Activated gamma-delta T cell treated with Interleukin-2 at 50 U/mL for 16 hours (primary cell): ENCODE results near the gene LHB.
"Not testable (repeated sequence)": the region's sequence is repeated elsewhere in the genome, so short reads cannot be mapped to it uniquely, and the experiment has no call there.

Experiments used
- DNase-seq: peaks from one replicate; pipeline ENCODE4 v3.0.0-alpha.2; 2020

Gene LHB

GRCh38 chr19:49036815-49037214 is 19.9 kb upstream of the LHB start, which contains the start of gene CGB1:
Gene CGB1 (minus strand): TSS chr19:49036895. CDS start chr19:49036711, 184 bp downstream.
- peak; percentile 30 for DNase-seq

GRCh38 chr19:49031642-49032301 is 14.9 kb upstream of the LHB start, which contains the start of gene CGB2:
Gene CGB2 (plus strand): TSS chr19:49031890. CDS start chr19:49032096, 206 bp downstream.
- peak; percentile 52 for DNase-seq

- DNase-seq: not testable (repeated sequence)
These were observed 13.4 kb upstream of the LHB start for GRCh38 chr19:49030323-49030722.

DNA sequence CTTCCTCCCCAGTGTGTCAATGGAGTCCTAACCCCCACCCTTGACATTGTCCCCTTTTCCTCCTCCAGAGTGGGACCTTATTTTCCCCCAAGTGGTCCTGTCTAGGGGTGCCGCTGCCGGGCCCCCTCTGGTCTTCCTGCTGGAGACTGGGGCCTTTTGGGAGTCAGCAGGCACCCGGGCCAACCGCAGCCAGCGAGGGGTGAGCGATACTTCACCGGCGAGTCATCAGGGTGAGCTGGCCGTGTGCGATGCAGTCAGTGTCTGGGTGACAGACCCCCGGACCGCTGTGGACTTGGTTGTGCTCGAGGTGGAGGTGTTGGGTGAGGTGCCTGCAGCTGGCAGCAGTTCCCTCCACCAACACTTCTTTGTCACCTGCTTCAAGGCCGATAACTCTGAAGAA is 12.9 kb upstream of the LHB start:
- DNase-seq: not testable (repeated sequence)

GRCh38 chr19:49028686-49029085 is 11.8 kb upstream of the LHB start:
- DNase-seq: not testable (repeated sequence)

DNA sequence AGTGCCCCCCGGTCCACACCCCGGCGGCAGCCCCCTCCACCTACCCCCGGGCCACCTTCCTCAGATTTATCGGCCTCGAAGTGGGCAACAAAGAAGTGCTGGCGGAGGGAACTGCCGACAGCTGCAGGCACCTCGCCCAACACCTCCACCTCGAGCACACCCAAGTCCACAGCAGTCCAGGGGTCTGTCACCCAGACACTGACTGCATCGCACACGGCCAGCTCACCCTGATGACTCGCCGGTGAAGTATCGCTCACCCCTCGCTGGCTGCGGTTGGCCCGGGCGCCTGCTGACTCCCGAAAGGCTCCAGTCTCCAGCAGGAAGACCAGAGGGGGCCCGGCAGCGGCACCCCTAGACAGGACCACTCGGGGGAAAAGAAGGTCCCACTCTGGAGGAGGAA is 8.7 kb upstream of the LHB start:
- DNase-seq: not testable (repeated sequence)

DNA sequence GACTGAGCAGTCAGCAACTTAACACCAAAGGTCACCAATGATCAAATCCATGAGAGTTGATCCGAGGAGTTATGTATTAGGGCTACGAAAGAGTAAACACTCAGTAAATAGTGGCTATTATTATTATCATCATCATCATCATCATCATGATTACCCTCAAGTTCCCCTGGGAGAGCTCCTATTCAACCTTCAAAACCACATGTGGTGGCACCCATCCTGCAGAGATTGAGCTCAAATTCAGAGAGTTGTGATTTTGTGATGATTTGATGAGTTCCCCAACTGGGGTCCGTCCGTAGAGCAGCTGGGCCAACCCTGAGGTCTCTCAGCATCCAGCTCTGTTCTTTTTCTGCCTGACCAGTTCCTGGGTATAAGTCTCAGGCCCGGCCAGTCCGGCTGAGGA is 8.2 kb upstream of the LHB start:
- not testable (repeated sequence) for DNase-seq

GRCh38 chr19:49024233-49024632 is 7.3 kb upstream of the LHB start, which contains the start of gene CGB3:
Gene CGB3 (minus strand): TSS chr19:49024333. CDS start chr19:49023971, 362 bp downstream.
- DNase-seq: not testable (repeated sequence)

- DNase-seq: no peak
These were observed 5.2 kb upstream of the LHB start for GRCh38 chr19:49022116-49022515.

- DNase-seq: no peak
These were observed 4.3 kb upstream of the LHB start for GRCh38 chr19:49020931-49021895.

GRCh38 chr19:49020342-49020741 is 3.5 kb upstream of the LHB start:
- no peak for DNase-seq

DNA sequence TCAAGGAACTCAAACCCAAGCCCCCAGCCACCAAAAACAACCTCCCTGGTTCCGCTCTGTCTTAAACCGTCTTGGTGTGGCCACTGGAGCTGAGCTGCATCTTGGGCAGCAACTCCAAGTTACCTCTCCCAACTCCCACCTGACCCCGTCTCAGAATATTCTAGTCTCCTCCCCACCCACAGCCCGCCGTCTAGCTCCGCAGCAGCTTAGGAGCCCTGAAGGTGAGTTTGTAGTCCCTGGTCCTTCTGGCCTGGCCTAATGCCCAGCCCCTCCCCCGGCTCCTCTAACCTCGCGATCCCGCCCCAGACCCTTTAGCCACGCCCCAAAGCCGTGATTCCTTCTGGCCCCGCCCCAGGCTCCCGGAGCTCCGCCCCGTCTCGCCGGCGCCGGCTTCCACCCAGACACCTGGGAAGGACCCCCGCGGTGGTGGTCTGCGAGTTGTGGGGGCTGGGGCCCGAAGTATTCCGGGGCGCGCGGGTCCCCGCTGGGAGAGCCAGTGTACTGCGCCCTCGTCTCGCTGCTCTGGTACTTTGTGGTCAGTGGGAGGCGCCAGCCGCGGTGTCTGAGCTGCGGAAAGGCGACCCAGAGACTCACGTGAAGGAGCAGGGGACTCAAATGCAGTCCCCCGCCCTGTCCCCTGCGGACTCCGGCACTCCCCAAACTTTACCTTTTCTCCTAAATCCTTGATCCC is 2.5 kb upstream of the LHB start:
- DNase-seq: peak; percentile 60

DNA sequence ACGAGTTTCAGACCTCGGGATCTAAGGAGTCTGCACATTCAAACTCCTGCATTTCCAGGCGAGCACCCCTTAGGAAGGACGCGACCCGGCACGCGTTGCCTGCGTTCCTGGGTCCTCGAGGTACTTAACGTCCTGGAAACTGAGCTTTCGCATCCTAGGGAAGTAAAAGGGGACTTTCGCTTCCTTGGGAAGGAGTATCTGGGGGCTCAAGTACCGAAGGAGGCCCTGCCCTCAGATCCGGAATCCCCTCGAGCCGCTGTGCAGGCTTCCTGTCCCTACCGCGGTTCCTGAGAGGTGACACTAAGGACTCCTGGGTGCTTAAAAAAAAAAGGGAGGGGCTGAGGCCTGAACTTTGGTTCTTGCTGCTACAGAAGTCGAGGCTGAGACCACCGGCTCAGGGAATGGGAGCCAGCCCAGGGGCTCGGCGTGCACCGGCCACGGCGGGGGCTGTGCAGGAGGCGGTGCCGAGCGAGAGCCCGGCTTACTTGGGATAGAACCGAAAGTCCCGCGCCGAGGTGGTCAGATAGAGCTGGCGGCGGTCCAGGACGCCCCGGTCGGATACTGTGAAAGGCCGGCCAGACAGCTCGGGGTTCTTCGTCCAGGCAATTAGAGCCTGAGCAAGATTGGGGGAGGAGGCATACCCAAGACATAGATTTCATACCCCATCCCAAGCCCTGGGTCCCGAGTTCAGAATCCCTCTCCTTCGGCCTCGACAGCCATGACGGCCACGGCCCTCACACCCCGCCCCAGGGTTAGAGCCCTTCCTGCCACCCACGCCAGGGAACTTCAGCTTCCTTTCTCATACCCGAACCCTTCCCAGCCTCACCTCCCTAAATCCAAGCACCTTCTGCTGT is 1.7 kb upstream of the LHB start:
- DNase-seq: not testable (repeated sequence)

DNA sequence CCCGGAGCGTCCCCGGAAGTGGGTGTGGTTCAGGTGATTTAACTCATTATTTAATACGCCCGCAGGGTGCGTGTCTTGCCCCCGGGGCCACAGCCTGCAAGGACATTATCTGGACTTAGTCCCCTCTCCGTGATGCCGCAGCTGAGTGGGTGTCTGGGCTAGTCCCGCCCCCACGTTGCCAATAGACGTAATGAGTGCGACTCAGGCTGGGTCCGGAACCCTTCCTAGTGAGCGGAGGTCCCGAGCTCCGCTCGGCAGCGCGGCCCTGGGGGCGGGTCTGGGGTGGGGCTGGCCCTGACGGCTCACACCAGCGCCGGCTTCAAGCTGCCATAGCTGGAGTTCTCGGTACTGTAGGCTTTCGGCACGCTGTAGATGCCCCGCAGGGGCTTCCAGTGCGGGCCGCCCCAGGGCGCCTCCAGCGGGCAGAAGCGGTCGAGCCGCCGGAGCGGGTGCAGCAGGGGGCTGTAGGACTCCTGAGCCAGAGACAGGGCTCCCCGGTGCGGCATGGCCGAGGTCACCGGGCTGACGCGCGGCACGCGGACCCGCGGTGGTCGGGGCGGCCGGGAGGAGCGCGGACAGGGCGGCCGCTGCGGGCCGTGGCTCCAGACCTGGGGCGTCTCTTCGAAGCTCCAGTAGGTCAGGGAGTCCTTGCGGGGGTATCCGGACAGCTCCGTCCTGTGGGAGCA is 918 bp upstream of the LHB start:
- DNase-seq: peak; percentile 64

- no peak for DNase-seq
These were observed 638 bp downstream of the LHB start for GRCh38 chr19:49016067-49016839.

- no peak for DNase-seq
These were observed 2.0 kb downstream of the LHB start for GRCh38 chr19:49014870-49015255.

DNA sequence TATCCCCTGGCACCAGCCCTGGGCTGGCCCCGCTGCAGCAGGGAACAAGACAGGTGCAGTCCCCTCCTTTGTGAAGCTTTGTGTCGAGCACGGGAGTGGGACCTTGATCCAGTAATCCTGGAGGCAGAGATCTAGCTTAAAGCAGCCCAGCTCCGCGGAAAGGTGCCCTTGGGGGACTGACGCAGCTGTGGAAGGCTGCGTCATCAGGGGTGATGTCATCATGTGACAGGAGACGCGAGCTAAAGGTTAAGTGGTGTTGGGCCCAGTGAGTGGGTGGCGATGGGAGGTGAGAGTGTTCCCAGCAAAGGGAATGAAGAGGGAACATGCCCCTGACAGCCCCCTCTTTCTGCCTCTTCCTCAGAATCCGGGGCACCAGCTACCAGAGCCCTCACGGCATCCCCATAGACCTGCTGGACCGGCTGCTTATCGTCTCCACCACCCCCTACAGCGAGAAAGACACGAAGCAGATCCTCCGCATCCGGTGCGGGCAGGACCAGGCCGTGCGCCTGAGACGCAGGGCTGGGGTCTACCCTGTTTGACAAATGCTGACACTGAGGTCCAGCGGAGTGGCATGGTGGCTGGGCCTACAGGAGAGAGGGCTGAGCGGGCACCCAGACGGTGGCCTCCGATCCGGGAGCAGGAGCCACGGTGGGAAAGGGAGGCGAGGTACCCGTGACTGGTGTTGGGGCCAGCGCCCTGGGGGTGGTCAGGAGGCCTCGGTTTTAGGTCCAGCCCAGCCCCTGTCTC is 2.6 kb downstream of the LHB start:
- no peak for DNase-seq

GRCh38 chr19:49011194-49011593 is 5.7 kb downstream of the LHB start:
- DNase-seq: no peak

GRCh38 chr19:49010453-49010852 is 6.4 kb downstream of the LHB start:
- no peak for DNase-seq

DNA sequence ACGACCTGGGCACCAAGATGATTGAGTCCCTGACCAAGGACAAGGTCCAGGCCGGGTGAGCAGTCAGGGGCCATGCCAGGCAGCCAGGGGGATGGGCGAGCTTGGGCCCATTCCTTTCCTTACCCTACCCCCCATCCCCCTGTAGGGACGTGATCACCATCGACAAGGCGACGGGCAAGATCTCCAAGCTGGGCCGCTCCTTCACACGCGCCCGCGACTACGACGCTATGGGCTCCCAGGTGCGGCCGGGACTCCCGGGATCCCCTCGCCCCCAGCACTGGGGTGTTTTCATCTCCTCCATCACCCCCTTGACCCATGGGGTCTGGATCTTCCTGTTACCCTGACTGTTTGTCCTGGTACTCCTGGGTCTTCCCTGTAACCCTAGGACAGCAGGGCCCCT is 7.1 kb downstream of the LHB start:
- DNase-seq: no peak
